Fibroblast of peridontal ligament (primary cell): ENCODE data around the gene GABPB1.

Source experiments
- DNase-seq: peaks from one replicate; pipeline ENCODE4 v3.0.0-alpha.2; 2010; ENCODE audit errors: extremely low read depth

The GABPB1 gene

GRCh38 chr15:50344006-50344464, 11.0 kb downstream of the GABPB1 start:
- DNase-seq, result no peak

- no peak for DNase-seq
These were observed 13.3 kb downstream of the GABPB1 start for GRCh38 chr15:50341616-50342136.

GRCh38 chr15:50340416-50340815, 14.6 kb downstream of the GABPB1 start:
- DNase-seq, result no peak

GRCh38 chr15:50339717-50340116, 15.3 kb downstream of the GABPB1 start:
- no peak for DNase-seq

- no peak for DNase-seq
These were observed 19.7 kb downstream of the GABPB1 start for GRCh38 chr15:50335251-50335650.

GRCh38 chr15:50333229-50333628, 21.8 kb downstream of the GABPB1 start:
- DNase-seq, result no peak

- DNase-seq, result no peak
These were observed 24.1 kb downstream of the GABPB1 start for GRCh38 chr15:50330921-50331320.

GRCh38 chr15:50328116-50328515, 26.9 kb downstream of the GABPB1 start:
- no peak for DNase-seq

GRCh38 chr15:50321680-50322210, 33.3 kb downstream of the GABPB1 start:
- DNase-seq, result peak; percentile 59

GRCh38 chr15:50320504-50320903, 34.5 kb downstream of the GABPB1 start:
- DNase-seq, result no peak

GRCh38 chr15:50318697-50319096, 36.3 kb downstream of the GABPB1 start:
- DNase-seq, result peak; percentile 29

GRCh38 chr15:50315814-50316630, 39.0 kb downstream of the GABPB1 start:
- peak; percentile 83 for DNase-seq

GRCh38 chr15:50312636-50313035, 42.4 kb downstream of the GABPB1 start:
- DNase-seq, result no peak

- no peak for DNase-seq
These were observed 47.2 kb downstream of the GABPB1 start for GRCh38 chr15:50307799-50308198.

GRCh38 chr15:50304836-50305235, 50.2 kb downstream of the GABPB1 start:
- DNase-seq, result peak; percentile 93

GRCh38 chr15:50302581-50302980, 52.4 kb downstream of the GABPB1 start:
- DNase-seq, result no peak

- DNase-seq, result peak; percentile 45
These were observed 56.7 kb downstream of the GABPB1 start for GRCh38 chr15:50298340-50298739.

GRCh38 chr15:50295966-50296365, 59.0 kb downstream of the GABPB1 start:
- DNase-seq, result no peak

- no peak for DNase-seq
These were observed 65.2 kb downstream of the GABPB1 start for GRCh38 chr15:50289749-50290148.

- no peak for DNase-seq
These were observed 67.5 kb downstream of the GABPB1 start for GRCh38 chr15:50287324-50288116.

- DNase-seq, result no peak
These were observed 73.6 kb downstream of the GABPB1 start for GRCh38 chr15:50281427-50281826.

- no peak for DNase-seq
These were observed 74.7 kb downstream of the GABPB1 start for GRCh38 chr15:50280271-50280670.
